Measurements from ENCODE around the gene ADGRV1. TPM values are rescaled to one million over a fixed set of nuclear protein-coding genes. Genes with fewer than 3 reads are reported as not detected.

Gene ADGRV1
- total and polyA plus RNA-seq, 12 donors: 0.03 to 1.4 (median 0.44) TPM; not detected in 6

DNA sequence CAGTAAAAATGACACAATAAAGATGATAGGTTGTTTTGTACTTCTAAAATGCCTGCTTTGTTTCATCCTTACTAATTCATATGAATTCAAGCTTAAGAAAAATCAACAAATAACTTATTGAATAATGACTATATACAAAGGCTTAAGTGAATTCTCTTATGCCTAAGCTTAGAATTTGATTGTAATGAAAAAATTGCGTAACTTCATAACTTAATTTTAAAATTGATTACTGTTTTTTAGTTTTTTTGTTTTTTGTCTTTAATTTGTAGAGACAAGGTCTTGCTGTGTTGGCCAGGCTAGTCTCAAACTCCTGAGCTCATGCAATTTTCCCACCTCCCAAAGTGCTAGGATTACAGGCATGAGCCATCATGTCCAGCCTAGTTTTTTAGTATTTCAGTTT, 432.6 kb downstream of the ADGRV1 start:
- Histone ChIP-seq H3K27ac (no peak overlapping the region), H3K9me3 (peaks cover 0 to 18% (median 9%) of the 10 kb centered on the region in 11 donors), H3K36me3 (no peaks in the 10 kb centered on the region), H3K4me1 (no peaks in the 10 kb centered on the region), H3K4me3 (no peak overlapping the region), H3K27me3 (no peaks in the 10 kb centered on the region)
- TF ChIP-seq, protein P1, sequence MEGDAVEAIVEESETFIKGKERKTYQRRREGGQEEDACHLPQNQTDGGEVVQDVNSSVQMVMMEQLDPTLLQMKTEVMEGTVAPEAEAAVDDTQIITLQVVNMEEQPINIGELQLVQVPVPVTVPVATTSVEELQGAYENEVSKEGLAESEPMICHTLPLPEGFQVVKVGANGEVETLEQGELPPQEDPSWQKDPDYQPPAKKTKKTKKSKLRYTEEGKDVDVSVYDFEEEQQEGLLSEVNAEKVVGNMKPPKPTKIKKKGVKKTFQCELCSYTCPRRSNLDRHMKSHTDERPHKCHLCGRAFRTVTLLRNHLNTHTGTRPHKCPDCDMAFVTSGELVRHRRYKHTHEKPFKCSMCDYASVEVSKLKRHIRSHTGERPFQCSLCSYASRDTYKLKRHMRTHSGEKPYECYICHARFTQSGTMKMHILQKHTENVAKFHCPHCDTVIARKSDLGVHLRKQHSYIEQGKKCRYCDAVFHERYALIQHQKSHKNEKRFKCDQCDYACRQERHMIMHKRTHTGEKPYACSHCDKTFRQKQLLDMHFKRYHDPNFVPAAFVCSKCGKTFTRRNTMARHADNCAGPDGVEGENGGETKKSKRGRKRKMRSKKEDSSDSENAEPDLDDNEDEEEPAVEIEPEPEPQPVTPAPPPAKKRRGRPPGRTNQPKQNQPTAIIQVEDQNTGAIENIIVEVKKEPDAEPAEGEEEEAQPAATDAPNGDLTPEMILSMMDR (IDR thresholded peaks at IDR 0.05): no peak
- DNase-seq (no peak), ATAC-seq (no peak)
- 96 to 98% methylated on average over 1 of the region's 1 CpG for WGBS, 2 donors
- intact Hi-C loops (cut with DNase I): no loop called here

GRCh38 chr5:90994796-90995195, 436.2 kb downstream of the ADGRV1 start:
- Histone ChIP-seq H3K4me3 (no peak overlapping the region), H3K36me3 (no peaks in the 10 kb centered on the region), H3K4me1 (no peaks in the 10 kb centered on the region), H3K27me3 (no peaks in the 10 kb centered on the region), H3K27ac (no peak overlapping the region), H3K9me3 (peaks cover 0 to 28% (median 9%) of the 10 kb centered on the region in 11 donors)
- TF ChIP-seq, protein P1 (IDR thresholded peaks at IDR 0.05): no peak
- ATAC-seq (no peak), DNase-seq (no peak)
- intact Hi-C loops (cut with DNase I): no loop called here

GRCh38 chr5:90996089-90996488, 437.5 kb downstream of the ADGRV1 start:
- no peaks in the 10 kb centered on the region for H3K4me1 ChIP-seq
- intact Hi-C loops (cut with DNase I): no loop called here
- ATAC-seq: no peak
- DNase-seq: no peak
- no peak overlapping the region for H3K27ac ChIP-seq
- WGBS, 2 donors: 86 to 87% methylated on average over 3 of the region's 3 CpGs
- H3K4me3 ChIP-seq: no peak overlapping the region
- peaks cover 0 to 28% (median 9%) of the 10 kb centered on the region in 11 donors for H3K9me3 ChIP-seq
- no peaks in the 10 kb centered on the region for H3K27me3 ChIP-seq
- TF ChIP-seq, protein P1 (IDR thresholded peaks at IDR 0.05): no peak
- no peaks in the 10 kb centered on the region for H3K36me3 ChIP-seq

GRCh38 chr5:90997082-90997481, 438.5 kb downstream of the ADGRV1 start:
- no peaks in the 10 kb centered on the region for H3K36me3 ChIP-seq
- H3K27ac ChIP-seq: no peak overlapping the region
- H3K27me3 ChIP-seq: no peaks in the 10 kb centered on the region
- H3K9me3 ChIP-seq: peaks cover 0 to 28% (median 9%) of the 10 kb centered on the region in 11 donors
- TF ChIP-seq, protein P1 (IDR thresholded peaks at IDR 0.05): no peak
- ATAC-seq (no peak), DNase-seq (no peak)
- H3K4me3 ChIP-seq: no peak overlapping the region
- H3K4me1 ChIP-seq: no peaks in the 10 kb centered on the region
- intact Hi-C loops (cut with DNase I): no loop called here
- WGBS, 2 donors: 93 to 97% methylated on average over 4 of the region's 4 CpGs

Data from heart right ventricle (tissue), 16 donors.